Measurements from ENCODE around the gene KANTR.

DNA sequence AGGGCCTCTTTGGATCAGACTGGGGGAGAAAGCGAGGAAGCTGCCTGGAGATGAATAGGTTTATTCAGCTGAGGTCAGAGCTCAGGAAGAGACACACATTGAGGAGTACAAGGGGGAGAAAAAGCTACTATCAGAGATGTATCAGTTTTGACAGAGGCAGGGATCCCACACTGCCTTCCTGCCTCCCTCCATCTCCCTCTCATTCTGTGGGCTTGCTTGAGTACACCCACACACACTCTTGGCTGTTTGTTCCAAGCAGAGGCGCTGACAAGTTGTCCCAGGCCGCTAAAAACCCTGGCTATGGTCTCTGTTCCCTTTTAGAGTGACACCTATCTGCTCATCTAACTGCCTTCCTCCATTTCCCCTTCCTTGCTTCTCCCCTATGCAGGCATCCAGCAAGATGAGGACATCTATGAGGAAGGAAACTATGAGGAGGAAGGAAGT lies 6.5 kb upstream of the KANTR start:
- TF ChIP-seq ZNF274 (IDR thresholded peaks at IDR 0.05; ENCODE audit: low read depth, low read length) = no peak
- TF ChIP-seq SUZ12 (IDR thresholded peaks at IDR 0.05; ENCODE audit: extremely low read depth, insufficient read depth, insufficient read length) = no peak

All from NT2/D1 (cell line).